PC-3 (cell line): ENCODE data around the gene CLCN4.

Experiments used
- EZH2 ChIP-seq: fragments of 300-600 bp; sonication (generic); IDR thresholded peaks from one replicate; pipeline ENCODE4 v1.6.1; 2017; ENCODE audit warnings: antibody characterized with exemption, mild to moderate bottlenecking, low read length; ENCODE audit not compliant: unreplicated experiment
- TF ChIP-seq, protein P1 (sequence below): fragments of 300-600 bp; sonication (generic); conservative IDR thresholded peaks from 2 replicates; pipeline ENCODE4 v1.5.1; 2017; ENCODE audit warnings: antibody characterized with exemption, low read depth, mild to moderate bottlenecking, low read length

DNA sequence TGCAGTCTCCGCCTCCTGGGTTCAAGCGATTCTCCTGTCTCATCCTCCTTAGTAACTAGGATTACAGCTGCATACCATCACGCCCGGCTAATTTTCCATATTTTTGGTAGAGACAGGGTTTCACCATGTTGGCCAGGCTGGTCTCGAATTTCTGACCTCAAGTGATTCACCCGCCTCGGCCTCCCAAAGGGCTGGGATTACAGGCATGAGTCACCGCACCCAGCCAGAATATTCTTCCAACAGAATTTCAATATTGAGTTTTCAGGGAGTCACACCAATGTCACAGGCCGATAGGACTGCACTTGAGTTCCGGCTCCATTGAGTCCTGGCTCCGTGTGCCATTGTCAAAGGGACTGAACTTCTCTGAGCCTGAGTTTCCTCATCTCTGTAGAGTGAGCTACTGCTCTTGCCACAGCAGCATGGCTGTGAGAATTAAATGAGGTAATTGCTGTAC is 82.9 kb downstream of the CLCN4 start:
- TF ChIP-seq, protein P1, sequence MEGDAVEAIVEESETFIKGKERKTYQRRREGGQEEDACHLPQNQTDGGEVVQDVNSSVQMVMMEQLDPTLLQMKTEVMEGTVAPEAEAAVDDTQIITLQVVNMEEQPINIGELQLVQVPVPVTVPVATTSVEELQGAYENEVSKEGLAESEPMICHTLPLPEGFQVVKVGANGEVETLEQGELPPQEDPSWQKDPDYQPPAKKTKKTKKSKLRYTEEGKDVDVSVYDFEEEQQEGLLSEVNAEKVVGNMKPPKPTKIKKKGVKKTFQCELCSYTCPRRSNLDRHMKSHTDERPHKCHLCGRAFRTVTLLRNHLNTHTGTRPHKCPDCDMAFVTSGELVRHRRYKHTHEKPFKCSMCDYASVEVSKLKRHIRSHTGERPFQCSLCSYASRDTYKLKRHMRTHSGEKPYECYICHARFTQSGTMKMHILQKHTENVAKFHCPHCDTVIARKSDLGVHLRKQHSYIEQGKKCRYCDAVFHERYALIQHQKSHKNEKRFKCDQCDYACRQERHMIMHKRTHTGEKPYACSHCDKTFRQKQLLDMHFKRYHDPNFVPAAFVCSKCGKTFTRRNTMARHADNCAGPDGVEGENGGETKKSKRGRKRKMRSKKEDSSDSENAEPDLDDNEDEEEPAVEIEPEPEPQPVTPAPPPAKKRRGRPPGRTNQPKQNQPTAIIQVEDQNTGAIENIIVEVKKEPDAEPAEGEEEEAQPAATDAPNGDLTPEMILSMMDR = no peak
- no peak for TF ChIP-seq EZH2
